HG02981 (cell line): ENCODE data around the gene PPP2R2C.

Source experiments
- ATAC-seq: cut with Tn5 transposase; IDR thresholded peaks from one replicate; pipeline ENCODE4 v1.9.1; 2021; ENCODE audit warnings: mild to moderate bottlenecking, moderate library complexity; ENCODE audit not compliant: unreplicated experiment

PPP2R2C gene

DNA sequence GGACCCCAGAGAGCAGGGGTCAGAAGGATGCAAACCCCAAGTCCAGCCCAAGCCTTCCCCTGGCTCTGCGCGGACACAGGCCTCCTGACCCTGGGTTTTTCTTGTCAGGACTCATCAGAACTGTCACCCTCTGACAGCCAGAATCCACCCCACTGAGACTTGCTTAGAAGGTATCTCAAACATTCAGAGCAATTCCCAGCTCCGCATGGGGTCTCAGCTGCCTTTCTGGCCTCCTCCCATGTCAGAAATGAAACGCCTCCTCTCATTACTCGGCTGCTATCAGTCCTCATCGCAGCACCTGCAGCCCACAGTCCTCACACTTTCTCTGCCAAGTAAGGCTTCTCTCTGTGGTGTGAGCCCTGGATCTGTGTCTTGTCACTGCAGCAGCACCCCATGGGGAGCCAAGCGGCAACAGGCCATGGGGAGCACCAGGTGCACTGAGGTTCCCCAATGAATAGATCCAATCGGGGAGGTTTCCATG, 105.0 kb downstream of the PPP2R2C start:
- ATAC-seq: no peak

DNA sequence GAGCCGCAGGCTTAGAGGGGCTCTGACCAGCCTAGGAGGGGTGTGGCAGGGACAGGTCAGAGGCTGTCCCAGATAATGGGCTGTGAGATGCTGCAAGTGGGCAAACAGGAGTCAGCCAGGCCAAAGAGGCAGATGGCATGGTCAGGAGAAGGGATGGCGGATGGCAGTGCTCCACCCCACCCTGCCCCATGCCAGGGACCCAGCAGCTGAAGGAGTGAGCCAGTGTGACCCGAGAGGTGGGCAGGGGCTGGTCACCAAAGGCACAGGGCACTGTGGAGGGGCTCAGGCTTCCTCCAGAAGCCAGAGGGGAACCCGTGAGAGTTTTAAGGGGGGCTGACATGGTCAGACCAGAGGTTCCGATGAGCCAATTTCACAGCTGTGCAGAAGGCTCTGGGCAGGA, 105.8 kb downstream of the PPP2R2C start:
- no peak for ATAC-seq

DNA sequence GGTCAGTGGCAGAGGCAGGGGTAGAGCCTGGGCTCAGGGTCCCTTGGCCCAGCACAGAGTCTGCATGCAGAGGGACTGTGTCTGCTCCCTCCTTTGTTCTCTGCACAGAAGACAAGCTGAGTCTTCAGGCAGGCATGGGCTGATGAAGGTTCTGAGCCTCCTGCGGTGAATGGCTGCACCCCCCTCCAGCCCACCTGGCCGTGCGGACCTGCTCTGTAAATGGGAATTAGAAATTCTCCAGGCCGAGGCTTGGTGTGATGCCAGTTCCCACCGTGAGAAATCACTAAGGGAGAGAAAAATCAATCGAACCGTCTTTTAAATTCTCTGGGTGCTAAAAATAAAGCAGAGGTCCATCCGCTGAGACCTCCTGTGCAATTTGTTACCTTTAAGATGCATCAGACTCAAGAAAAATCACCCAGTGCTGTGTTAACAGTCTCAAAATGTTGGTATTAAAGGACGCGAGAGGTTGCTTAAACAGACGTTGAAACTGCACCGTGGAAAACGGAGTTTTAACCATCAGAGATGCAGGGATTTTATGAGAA, 106.8 kb downstream of the PPP2R2C start:
- ATAC-seq: no peak

DNA sequence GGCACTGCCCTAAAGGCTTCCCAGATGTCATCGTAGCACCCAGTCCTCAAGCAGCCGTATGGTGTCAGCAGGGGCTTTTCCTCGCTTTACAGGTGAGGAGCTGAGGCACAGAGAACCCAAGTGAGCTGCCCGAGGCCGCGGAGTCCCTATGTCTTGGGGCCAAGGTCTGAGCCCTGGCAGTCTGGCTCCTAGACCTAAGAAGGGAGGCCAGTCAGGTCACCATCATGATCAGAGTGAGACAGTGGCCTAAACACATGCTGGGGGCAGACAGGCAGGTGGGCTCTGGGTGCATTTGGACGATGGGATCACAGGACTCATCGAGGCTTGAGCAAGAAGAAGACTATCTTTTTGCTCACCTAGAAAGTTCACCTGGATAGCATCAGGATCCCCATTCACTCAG, 107.8 kb downstream of the PPP2R2C start:
- ATAC-seq: no peak

DNA sequence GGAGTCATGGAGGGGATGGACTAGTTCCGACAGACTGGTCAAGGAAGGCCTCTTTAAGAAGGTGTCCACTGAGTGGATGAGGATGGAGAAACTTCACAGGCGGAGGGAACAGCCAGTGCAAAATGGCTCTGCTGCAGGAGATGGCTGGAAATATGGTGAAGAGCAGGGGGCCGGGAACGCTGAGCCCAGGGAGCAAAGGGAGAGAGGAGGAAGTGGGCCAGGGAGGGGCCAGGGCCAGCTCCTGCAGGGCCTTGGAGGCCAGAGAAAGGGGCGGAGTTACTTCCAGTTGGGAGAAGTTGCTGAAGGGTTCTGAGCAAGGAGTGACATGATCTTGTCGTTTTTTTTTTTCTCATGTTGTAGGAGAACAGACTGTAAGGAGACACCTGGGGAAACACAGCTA, 108.3 kb downstream of the PPP2R2C start:
- ATAC-seq: no peak

DNA sequence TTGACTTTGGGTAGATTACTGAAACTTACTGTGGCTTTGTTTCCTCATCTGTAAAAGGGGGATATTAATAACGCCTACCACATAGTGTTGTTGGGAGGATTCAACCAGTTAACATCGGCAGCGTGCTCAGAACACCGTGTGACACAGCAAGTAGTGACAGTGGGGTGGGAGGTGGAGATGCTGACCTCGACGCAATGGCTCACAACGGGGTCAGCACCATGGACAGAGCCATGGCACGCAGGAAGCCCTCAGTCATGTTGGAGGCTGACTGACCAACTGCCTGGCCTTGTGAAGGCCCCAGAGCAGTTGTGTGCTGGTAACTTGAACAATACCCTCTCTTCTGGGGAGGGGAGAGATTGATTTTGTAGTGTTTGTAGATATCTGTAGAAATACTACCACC, 109.5 kb downstream of the PPP2R2C start:
- no peak for ATAC-seq

DNA sequence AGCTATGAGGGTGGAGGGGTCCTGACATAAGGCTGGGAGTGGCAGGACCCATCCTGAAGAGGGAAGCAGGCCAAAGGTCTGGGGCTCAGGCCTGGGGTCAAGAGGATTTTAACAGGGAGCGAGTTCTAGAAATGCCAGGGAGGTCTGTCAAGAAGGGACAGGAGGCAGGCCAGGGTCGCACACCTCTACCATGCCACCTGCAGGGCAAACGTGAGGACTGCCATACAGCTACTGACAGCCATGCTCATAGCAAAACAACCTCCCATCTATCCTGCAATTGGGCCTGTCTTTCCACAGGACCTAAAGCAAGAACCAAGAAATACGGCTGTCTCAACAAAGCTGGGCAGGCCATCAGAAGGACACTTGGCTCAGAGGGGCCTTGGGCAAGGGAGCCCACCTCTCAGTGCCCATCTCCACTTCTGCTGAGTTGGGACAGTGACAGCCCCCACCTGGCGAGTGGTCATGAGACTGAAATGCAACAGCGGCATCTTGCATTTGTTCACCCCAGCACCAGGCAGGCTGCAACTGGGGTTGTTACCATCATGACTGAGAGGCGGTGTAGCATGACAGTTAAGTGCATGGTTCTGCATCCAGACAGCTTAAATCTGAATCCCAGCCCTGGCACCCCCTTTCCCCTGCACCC, 110.0 kb downstream of the PPP2R2C start:
- no peak for ATAC-seq

DNA sequence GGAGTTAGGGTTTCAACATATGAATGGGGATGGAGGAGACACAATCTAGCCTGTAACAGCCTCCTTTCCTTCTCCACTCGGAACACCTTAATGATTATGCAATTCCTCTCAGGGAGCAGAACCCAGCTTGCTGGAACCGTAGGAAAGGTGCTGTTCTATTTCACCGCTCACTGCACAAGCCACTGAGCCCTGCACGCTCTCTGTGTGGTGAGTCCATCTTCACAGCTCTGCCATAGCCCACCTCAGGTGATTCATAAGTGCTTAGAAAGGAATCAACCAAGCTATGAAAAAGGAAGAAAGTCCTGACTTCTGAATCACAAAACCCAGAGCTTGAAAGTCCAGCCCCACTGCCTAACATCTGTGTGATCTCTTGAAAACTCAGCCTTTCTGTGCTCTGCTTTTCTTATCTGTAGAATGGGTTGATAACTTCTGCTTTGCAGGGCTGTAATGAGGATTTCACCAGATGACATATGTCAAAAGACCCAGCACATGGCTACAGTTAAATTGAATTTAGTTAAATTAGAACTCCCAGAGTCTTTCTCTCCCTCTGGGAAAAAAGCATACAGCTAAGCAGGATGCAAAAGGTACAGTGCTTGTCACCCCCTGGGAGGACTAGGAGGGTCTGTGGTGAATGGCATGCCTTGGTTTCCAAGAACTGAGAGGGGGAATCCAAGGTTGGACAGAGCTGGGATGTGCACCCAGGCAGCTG, 111.2 kb downstream of the PPP2R2C start:
- no peak for ATAC-seq

DNA sequence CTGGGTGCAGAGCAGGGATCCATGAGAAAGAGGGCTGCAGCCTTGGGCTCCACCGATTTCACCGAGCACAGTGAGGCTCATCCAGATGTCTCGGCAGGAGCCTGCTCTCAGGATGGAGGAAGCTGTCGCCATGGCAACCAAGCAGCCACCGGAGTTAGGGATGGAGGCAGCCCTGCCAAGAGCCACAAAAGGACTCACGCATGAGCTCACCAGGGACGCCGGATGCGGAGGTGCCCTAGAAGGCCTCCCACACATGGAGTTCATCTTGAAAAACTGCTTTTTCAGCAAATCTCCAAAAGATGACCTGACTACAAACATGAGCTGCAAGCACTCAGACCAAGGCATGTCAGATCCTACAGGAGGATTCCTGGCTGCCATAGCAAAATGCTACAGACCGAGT, 112.0 kb downstream of the PPP2R2C start:
- ATAC-seq: no peak

DNA sequence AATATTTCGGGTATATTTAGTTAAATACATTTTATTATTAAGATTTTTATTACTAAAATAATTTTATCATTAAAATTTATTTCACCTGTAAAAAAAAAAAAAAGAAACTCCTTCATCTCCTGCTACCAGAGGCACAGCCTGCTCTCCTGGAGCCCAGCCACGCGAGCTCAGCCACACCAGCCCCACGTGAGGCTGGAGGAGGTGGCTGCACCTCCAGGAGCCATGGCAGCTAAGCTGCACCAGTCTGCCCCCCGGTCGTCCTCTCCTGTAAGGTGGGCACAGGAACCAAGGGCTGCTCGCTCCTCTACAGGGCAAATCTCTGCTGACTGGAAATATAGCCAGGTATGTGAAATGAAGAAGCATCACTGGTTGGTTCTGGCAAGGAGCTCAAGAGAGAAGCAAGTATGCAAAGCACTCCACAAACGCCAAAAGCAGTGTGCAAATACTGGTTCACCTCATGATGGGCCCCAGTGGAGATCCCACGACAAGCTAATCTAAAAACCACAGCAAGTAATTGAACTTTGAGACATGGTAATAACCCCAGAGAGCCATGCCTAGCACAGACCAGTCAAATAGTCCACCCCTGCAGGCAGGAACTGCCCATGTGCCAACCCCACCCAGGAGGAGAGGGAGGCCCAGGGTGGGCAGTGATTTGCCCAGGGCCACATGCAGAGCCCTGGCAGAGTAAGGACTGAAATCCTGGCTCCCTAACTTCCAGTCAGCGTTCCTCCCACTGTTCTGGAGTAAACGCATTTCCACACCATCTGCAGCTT, 112.7 kb downstream of the PPP2R2C start:
- no peak for ATAC-seq

DNA sequence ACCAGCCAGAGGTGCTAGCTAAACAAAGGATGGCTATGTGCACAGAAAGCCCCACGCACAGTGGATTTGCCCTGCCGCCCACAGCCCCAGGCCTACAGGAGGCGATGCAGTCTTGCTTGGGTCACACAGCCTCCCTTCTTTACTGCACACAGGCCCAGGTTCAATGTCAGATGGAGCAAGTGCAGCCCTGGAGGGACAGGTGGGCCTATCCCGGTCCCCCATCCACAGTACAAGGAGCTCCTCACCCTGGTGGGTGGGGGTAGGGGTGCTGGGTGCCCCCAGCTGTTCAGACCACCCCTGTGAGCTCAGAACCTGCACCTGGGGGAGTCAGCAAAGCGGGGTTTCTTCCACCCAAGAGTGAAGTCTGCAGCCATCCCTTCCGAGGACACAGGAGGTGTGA, 114.9 kb downstream of the PPP2R2C start:
- no peak for ATAC-seq

DNA sequence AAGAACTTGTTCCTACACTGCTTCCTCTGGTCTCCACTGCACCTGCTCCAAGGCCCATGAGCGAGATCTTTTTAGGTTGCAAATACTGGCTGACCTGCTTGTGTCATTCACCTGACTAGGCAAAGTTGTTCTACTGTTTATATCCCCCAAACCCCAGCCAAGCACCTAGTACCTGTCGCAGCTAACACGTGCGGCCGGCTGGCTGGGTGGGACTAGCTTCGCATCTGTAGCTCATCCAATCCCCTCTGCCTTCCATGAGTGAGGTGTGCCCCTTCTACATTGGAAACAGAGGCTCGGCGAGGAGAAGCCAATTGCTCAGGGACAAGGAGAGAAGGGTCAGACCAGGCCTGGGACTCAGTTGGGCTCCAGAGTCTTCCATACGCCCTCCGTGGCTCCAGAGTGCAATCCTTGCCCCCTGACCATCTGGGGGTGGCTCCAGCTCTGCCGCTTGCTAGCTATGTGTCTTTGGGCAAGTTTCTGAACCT, 116.3 kb downstream of the PPP2R2C start:
- ATAC-seq: no peak

DNA sequence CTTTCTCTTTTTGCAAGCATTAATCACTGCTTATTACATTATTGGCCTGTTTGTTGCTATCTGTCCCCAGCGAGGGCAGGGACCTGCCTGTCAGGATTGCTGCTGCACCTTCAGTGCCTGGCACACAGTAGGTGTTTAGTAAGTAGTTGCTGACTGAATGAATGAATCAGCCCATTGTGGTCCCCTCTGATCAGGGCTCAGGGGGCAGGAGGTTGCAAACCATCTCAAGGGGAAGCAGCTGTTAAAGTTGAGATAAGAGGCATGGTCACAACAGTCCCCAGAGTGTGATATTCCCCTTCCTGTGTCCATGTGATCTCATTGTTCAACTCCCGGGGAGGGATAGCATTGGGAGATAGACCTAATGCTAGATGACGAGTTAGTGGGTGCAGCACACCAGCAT, 117.4 kb downstream of the PPP2R2C start:
- ATAC-seq: no peak

DNA sequence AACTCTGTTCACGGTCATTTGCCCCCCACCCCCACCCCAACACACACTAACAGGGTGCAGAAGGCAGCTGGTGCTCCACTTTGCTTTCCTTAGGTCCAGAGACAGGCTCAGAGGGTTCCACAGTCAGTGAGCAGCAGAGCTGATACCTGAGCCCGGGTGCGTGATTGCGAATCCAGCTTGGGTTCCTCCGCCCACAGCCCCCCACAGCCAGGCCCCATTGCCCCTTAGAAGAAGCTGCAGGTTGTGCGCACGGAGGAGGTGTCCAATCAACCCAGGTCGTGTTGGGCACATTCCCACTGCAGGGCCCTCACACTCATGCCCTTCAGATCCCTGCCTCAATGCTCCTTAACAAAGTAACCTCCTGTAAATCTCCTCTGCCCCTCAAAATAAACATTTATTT, 117.8 kb downstream of the PPP2R2C start:
- no peak for ATAC-seq

DNA sequence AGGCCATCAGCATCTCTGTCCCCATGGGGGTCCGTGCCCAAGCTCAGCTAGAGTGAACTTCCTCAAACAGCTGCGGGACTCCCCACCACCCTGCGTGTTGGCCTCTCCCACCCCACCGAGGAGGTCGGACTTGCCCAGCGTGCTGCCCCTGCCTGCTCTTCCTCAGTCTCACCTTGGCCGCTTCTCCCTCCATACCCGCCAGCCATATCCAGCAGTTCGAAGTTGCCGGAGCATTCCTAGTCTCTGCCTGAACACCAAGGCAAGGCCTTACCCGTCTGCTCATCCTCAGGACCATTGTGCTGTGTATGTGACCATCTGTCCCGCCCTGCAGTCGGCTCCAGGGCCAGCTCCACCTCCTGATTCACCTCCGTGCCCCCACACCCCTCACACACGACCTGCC, 118.3 kb downstream of the PPP2R2C start:
- ATAC-seq: no peak

DNA sequence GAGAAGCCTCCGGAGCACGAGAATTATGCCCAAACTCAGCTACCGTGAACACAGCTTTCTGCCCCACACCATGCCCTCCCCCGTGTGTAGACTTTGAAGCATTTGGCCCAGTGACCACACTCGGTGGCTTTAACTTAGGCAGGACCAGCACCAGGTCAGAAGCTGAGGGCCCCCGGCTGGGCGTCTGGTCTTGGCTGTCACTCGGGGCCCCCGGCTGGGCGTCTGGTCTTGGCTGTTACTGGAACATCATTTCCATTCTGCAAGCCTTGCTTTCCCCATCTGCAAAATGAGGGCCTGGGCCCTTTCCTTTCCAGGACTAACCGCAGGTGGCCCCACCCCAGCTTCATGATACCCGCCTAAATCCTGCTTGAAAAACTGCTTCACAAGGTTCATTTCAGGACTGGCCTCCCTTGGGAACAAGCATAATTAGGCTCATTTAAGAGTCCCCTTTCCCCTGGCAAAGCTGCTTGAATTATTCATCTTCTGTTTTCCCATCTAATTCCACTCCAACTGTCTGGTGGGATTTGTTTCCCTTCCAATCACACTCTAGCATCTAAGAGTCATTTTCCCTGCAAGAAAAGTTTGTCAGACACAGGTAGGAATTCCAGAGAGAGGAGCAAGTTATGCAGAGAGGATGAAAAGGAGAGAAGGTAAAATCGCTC, 120.3 kb downstream of the PPP2R2C start:
- no peak for ATAC-seq

DNA sequence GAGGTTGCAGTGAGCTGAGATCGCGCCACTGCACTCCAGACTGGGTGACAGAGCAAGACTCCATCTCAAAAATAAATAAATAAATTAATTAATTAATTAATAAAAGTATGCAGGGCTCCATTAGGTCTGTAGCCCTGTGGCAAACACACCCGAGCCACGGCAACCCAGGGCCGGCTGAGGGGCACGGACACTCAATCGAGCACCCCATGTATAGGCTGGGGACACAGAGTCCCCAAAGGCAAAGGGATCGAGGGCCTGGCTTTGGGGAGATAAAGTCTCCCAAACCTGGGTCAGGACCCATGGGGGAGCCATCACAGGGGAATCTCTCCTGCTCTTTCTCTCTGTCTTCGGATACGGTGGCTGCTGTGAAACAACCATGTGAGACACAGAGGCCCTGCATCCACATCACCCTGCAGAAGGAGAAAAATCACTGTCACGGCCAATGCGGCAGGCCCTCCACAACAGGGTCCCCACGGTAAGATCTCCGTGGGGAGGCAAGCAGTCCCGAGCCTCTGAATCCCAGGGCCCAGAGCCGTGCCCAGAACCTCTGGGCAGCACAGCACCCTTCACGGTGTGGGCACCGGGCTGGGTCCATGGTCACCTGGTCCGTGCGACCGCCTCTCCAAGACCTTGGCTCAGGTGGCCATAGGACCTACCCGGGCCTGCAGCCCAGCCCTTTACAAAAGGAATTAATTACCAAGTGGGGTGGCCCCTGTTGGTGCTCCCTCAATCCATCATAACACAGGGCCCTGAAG, 121.0 kb downstream of the PPP2R2C start:
- ATAC-seq: no peak

DNA sequence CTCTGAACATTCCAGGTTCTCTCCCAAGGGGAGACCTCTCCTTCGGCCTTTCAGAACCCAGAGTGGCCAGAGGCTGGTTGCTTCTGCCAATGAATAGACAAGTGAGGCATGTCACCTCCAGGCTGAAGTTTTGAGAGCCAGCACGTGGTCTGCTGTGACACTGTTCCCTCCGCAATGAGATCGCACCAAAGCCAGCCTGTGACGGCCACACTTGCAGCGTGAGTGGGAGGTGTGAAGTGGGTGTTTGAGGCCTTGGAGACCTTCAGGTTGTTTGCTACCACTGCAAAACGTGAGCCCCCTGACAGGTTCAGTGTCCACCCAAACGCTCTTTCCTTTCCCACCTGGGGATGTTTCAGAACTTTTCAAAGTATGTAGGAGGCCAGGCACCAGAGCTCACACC, 121.8 kb downstream of the PPP2R2C start:
- no peak for ATAC-seq

DNA sequence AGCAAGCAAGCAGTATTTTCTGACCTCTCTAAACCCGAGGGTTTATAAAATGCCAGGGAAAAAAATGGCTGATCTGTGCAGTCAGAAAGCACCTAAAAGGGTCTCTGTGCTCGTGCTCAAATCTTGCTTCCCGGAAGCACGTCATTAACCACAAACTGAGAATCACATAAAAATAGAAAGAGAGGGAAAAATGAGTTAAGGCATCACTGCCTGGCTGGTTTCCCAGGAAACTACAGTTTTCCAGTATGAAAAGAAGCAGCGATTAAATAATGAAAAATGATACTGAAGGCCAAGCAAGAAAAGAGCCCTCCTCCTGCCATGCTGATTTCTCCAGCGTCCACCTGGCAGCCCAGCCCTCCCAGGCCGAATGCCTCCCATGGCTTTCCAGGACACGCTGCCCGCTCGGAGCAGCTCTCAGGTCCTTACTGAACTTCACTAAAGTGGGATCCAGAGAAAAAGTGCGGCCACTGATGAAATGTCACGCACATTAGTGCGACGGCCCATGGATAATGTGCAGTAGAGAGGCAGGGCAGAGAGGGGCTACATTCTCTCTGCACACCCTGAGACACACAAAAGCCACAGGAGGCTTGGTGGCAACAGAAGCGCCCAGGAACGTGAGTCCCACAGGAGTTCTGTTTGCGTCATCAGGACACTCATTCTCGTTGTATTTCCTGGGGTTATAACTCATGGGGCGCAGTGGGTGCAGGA, 122.4 kb downstream of the PPP2R2C start:
- no peak for ATAC-seq

DNA sequence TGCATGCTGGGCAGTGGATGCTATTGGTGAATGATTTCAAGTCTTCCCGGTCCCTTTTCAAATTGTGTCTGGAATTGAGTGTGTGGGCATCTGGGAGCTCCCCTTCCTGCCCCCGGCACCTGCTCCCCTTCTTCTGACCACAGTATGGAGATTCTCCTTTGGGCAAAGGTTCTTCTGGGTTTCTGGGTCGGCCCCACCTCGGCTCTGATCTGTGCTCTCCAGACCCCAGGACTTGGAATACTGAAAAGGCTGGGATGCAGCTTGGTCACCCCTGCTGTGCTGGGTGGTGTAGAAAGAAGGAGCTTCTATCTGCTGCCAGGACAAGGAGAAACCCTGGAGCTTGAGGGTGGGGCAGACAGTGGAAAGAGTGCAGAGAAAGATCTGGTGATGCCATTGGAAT, 124.0 kb downstream of the PPP2R2C start:
- no peak for ATAC-seq
